Kidney epithelial cell (primary cell): ENCODE data around the gene PATJ. TPM values are rescaled to one million over a fixed set of nuclear protein-coding genes. Genes with fewer than 3 reads are reported as not detected.
"Not testable (repeated sequence)": the region's sequence is repeated elsewhere in the genome, so short reads cannot be mapped to it uniquely, and the experiment has no call there.

Experiments
- DNase-seq: peaks from one replicate; pipeline ENCODE4 v3.0.0-alpha.2; 2010; ENCODE audit warnings: low read depth
- H3K27me3 ChIP-seq: 2 replicates; pipeline ENCODE4 v1.6.0; 2011; ENCODE audit warnings: low read length; ENCODE audit not compliant: control insufficient read depth, insufficient read depth
- H3K36me3 ChIP-seq: 2 replicates; pipeline ENCODE4 v1.5.1; 2011; ENCODE audit warnings: low read length; ENCODE audit not compliant: control insufficient read depth, insufficient read depth
- H3K4me3 ChIP-seq: 2 replicates; pipeline ENCODE4 v1.5.1; 2011; ENCODE audit warnings: low read depth, mild to moderate bottlenecking, control low read depth, low read length
- total RNA-seq: library from RNA; depleted of rRNA; stranded (reverse); fragments of >200 nt; gene quantifications from 2 replicates; pipeline ENCODE4 v1.2.3, GENCODE V29; 2015
- TF ChIP-seq, protein P1 (sequence below): IDR thresholded peaks from 2 replicates; pipeline ENCODE4 v1.5.1; 2011; ENCODE audit warnings: mild to moderate bottlenecking, moderate library complexity, low read length, control low read depth, inconsistent platforms; ENCODE audit not compliant: insufficient read depth, poor library complexity, severe bottlenecking

The PATJ gene
- total RNA-seq, 1 donor from 2014 or later = 27.1 TPM

DNA sequence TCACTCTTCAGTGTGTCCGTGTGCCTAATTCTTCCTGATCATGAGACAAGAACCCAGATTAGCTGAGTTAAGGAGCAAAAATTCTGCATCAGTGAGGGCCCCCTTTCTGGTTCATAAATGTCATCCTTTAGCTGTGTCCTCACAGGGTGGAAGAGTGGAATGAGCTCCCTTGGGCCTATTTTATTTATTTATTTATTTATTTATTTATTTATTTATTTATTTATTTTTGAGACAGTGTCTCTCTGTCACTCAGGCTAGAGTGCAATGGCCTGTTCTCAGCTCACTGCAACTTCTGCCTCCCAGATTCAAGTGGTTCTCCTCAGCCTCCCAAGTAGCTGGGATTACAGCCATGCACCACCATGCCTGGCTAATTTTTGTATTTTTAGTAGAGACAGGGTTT, 131.7 kb downstream of the PATJ start:
- Histone ChIP-seq H3K4me3 (no peak overlapping the region), H3K36me3 (peaks cover 3% of the 10 kb centered on the region), H3K27me3 (no peaks in the 10 kb centered on the region)
- TF ChIP-seq, protein P1, sequence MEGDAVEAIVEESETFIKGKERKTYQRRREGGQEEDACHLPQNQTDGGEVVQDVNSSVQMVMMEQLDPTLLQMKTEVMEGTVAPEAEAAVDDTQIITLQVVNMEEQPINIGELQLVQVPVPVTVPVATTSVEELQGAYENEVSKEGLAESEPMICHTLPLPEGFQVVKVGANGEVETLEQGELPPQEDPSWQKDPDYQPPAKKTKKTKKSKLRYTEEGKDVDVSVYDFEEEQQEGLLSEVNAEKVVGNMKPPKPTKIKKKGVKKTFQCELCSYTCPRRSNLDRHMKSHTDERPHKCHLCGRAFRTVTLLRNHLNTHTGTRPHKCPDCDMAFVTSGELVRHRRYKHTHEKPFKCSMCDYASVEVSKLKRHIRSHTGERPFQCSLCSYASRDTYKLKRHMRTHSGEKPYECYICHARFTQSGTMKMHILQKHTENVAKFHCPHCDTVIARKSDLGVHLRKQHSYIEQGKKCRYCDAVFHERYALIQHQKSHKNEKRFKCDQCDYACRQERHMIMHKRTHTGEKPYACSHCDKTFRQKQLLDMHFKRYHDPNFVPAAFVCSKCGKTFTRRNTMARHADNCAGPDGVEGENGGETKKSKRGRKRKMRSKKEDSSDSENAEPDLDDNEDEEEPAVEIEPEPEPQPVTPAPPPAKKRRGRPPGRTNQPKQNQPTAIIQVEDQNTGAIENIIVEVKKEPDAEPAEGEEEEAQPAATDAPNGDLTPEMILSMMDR = no peak
- DNase-seq = no peak

DNA sequence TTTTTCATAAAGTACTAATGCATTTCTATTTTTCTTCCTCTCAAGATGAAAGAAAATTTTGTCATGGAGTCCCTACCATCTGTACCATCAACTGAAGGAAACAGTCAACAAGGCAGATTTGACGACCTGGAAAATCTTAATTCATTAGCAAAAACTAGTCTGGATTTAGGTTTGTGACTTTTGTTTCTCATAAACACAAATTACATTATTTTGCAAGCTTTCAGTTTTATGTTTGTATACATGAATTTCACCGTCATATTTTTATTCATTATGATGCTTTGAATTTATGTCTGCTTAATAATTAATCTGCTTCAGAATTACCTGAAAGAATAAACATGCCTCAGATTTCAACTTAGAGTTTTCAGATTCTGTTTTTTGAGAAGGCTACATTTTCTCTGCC, 132.9 kb downstream of the PATJ start:
- no peak for DNase-seq
- H3K36me3 ChIP-seq = no peaks in the 10 kb centered on the region

DNA sequence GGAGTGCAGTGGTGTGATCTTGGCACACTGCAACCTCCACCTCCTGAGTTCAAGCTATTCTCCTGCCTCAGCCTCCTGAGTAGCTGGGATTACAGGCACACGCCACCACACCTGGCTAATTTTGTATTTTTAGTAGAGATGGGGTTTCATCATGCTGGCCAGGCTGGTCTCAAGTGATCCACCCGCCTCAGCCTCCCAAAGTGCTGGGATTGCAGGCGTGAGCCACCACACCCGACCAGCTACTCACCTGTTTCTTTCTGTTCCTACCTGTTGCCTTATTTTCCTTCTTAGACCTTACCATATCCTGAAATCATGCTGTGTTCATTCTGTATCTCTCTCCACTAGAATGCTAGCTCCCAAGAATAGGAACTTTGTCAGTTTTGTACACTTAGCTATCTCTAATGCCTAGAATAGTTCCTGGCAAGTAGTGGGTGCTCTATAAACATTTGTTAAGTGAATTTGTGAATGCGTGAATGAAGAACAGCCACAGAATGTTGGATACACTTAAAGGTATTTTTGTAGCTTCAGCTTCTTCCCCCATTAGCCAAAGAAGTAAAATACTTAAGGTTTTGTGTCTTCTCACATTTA, 137.7 kb downstream of the PATJ start:
- not testable (repeated sequence) for H3K36me3 ChIP-seq

More for the DNA sequence above, 132.9 kb downstream of the PATJ start:
- TF ChIP-seq, protein P1 = no peak
- H3K27me3 ChIP-seq = no peaks in the 10 kb centered on the region
- no peak overlapping the region for H3K4me3 ChIP-seq

DNA sequence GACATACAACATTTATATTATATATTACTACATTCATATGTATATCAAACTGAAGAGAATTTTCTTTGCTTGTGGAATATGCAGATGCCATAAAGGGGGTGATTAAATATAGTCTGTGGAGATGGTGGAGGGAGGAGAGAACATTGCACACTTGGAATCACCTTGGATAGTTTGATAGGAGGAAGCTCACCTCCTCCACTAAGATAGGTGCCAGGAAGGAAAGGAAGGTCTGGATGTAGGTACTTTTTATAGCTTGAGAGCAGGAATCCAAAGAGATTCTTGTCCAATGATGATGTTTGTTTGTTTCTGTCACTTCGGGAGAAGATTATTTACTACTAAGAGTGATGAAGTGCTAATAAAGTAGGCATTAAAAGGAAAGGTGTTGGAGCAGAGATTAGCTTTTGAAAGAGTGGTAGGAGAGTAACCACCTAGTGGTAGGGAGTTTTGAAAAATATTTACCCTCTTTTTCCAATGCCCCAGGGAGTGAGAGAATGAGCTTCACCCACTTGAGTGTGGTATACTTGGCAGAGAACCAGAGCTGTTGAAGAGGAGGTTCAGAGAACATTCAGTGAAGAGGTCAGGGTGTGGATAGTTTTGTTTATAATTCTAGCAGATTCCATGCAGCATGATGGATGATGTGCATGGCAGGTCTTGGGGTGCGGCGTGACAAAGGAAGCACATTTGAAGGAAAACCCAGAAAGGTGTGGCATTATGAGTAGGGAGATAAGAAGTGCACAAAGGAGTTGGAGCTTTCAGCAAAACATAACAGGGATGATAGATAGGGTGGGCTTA, 145.0 kb downstream of the PATJ start:
- Histone ChIP-seq H3K4me3 (no peak overlapping the region), H3K27me3 (no peaks in the 10 kb centered on the region), H3K36me3 (peaks cover 1% of the 10 kb centered on the region)
- DNase-seq = no peak
- TF ChIP-seq, protein P1 = no peak

More for the DNA sequence above, 137.7 kb downstream of the PATJ start:
- DNase-seq, H3K4me3 ChIP-seq, H3K27me3 ChIP-seq: not testable (repeated sequence)

DNA sequence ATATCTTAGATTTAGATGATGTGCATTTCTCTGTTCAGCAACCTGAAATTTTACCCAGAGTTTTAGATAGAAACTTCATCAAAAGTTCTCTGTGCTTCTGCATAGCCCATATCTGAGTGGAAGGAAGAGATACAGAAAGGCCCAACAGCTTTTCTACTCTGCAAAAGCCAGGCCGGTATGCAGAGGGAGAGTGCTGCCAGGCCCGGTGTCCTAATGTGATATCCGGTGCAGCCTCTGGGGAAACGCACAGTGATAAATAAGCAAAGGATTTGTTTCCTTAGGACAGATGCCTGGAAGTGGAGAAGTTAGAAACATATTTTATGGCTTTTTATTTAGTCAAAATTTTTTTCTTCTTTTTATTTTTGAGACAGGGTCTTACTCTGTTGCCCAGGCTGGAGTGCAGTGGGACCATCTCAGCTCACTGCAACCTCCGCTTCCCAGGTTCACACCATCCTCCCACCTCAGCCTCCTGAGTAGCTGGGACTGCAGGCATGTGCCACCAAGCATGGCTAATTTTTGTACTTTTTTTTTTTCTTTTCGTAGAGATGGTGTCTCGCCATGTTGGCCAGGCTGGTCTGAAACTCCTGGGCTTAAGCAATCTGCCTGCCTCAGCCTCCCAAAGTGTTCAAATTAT, 145.8 kb downstream of the PATJ start:
- TF ChIP-seq, protein P1 = no peak
- no peaks in the 10 kb centered on the region for H3K36me3 ChIP-seq
- DNase-seq = no peak
- H3K4me3 ChIP-seq = no peak overlapping the region
- no peaks in the 10 kb centered on the region for H3K27me3 ChIP-seq

DNA sequence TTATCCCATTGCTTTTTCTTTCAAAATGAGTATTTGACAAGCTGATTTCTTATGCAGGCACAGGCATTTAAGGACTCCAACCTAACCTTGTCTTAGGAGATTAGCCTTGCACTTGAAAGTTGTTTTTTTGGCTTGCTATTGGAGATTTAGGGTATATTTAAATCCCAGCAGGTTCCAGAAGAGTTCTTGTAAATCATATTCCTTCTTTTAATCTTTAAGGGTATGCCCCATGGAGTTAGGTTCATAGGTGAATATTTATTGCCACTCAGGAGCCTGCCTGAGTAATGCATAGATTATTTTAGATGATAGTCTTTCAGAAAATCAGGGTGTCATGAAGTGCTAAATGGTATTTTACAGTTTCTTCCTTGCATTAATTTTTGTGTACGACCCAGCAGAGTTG, 146.5 kb downstream of the PATJ start:
- TF ChIP-seq, protein P1 = no peak
- Histone ChIP-seq H3K4me3 (no peak overlapping the region), H3K27me3 (no peaks in the 10 kb centered on the region), H3K36me3 (no peaks in the 10 kb centered on the region)
- DNase-seq = no peak

DNA sequence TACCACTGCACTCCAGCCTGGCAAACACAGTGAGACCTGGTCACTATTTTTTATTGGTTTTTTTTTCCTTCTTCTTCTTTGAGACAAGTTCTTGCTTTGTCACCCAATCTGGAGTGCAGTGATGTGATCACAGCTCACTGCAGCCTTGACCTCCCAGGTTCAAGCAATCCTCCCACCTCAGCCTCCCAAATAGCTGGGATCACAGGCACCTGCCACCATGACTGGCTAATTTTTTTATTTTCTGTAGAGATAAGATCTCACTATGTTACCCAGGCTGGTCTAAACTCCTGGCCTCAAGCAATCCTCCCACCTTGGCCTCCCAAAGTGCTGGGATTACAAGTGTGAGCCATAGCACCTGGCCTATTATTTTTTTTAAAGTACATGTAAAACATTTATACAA, 148.2 kb downstream of the PATJ start:
- not testable (repeated sequence) for H3K36me3 ChIP-seq, H3K27me3 ChIP-seq, DNase-seq

More for the DNA sequence above, 148.2 kb downstream of the PATJ start:
- not testable (repeated sequence) for H3K4me3 ChIP-seq
